Rectal smooth muscle tissue (tissue), 1 donor: ENCODE results near the gene DLG2.

ENCODE experiments used
- H3K27ac ChIP-seq: one replicate; pipeline ENCODE4 v1.7.0; 2013; ENCODE audit warnings: low read depth, low read length, inconsistent platforms
- H3K27me3 ChIP-seq: one replicate; pipeline ENCODE4 v1.7.0; 2013; ENCODE audit warnings: low read length; ENCODE audit not compliant: control insufficient read depth, insufficient read depth
- H3K36me3 ChIP-seq: one replicate; pipeline ENCODE4 v1.7.0; 2013; ENCODE audit warnings: low read length; ENCODE audit not compliant: control insufficient read depth, insufficient read depth
- H3K4me1 ChIP-seq: one replicate; pipeline ENCODE4 v1.7.0; 2013; ENCODE audit warnings: low read length; ENCODE audit not compliant: control insufficient read depth, insufficient read depth
- H3K4me3 ChIP-seq: one replicate; pipeline ENCODE4 v1.7.0; 2013; ENCODE audit warnings: low read length
- H3K9ac ChIP-seq: one replicate; pipeline ENCODE4 v1.7.0; 2013; ENCODE audit warnings: low read length

Gene DLG2

DNA sequence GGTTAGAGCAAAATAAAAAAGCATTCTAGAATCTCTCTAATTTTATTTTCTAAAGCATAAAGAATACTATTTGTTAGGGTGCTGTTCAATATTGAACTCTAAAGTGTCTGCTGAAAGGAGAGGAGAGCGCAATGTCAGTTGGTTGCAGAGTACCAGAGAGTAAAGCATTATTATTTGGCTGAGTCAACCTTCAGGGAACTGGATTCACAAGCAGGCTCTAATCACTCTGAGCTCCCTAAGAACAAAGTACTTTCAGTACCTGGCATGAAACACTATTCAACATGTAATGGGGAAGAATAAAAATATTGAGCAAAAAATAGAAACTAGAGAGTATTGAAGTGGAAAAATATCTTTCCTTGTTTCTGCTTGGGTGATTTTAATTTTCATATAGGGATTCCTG is 1380.0 kb downstream of the DLG2 start:
- no peaks in the 10 kb centered on the region for H3K36me3 ChIP-seq

DNA sequence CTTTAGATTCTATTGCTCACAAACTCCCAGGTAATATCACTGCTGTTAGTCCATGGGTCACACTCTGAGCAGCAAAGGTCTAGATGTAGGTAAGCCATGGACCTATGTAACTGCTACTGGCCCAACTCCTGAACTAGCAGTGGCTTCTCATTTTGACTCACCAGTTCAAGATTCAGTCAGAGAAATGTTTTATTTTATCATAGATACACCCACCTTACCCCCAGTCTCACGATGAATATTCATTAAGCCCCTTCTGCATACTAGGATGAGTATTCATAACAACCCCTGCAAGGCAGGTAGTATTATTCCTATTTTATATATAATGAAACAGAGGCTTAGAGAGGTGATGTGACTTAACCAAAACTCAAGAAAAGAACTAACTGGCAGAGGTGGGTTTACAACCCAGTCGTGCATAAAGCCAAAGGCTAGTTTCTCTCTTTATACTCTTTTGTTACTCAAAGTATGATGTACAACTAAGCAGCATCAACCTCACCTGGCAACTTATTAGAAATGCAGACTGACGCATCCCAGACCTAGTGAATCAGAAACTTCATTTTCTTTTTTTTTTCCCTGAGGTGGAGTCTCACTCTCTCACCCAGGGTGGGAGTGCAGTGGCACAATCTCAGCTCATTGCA is 1383.4 kb downstream of the DLG2 start:
- H3K27ac ChIP-seq: no peak overlapping the region
- H3K36me3 ChIP-seq: no peaks in the 10 kb centered on the region
- H3K9ac ChIP-seq: no peak overlapping the region
- no peaks in the 10 kb centered on the region for H3K4me1 ChIP-seq
- no peak overlapping the region for H3K4me3 ChIP-seq
- H3K27me3 ChIP-seq: no peaks in the 10 kb centered on the region

More for the DNA sequence above, 1380.0 kb downstream of the DLG2 start:
- H3K4me3 ChIP-seq: no peak overlapping the region
- no peaks in the 10 kb centered on the region for H3K4me1 ChIP-seq
- no peaks in the 10 kb centered on the region for H3K27me3 ChIP-seq
- no peak overlapping the region for H3K27ac ChIP-seq
- H3K9ac ChIP-seq: no peak overlapping the region

DNA sequence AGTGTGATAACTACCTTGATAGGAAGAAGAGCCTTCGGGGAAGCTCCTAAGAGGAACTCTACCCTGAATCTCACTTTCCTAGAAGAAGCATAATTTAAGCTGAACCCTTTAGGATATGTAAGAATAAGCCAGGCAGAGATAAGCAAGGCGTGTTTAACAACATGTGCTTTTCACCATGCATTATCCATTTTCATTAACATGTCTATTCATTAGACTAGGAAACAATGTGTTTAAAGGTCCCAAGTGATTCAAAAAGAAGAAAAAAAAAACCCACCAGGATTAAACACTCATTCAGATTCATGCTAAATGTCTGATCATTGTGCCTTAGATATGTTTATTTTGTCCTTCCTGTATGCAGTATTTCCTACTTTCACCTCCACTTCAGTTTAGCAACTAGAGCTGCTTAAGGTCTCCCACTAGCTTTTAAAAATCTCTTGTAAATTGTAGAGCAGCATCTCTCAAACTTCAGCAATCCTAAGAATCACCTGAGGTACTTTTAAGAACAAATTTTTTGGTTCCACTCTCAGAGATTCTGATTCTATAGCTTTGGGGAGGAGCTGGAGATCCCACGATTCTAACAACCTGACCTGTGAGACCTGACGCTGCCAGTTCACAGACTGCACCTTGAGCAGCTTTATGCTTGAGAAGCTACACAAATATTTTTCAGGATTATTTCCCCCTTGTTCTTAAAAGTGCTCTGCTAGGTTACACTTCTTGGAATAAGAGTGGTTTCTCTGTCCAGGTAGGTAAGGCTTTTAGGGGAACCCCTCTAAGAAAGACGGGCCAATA is 1385.6 kb downstream of the DLG2 start:
- no peak overlapping the region for H3K4me3 ChIP-seq
- H3K4me1 ChIP-seq: no peaks in the 10 kb centered on the region
- H3K36me3 ChIP-seq: no peaks in the 10 kb centered on the region
- no peak overlapping the region for H3K27ac ChIP-seq
- H3K9ac ChIP-seq: no peak overlapping the region
- no peaks in the 10 kb centered on the region for H3K27me3 ChIP-seq

DNA sequence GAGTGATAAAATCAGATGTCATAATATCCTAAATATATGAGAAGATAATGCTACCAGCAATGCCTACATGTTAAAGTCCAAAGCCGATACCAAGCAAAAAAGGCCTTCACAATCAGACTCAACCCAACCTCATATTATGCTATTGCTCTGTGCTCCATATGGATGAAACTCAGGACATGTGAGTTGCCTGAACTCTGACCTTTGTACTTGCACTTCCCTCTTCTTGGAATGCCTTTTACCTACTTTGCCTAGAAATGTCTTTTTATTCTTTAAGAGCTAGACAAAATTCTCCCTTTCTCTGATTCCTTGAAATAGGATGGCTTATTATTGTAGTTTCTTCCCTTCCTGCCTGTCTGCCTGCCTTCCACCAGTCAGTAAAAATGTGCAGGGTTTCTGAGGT is 1386.3 kb downstream of the DLG2 start:
- H3K9ac ChIP-seq: no peak overlapping the region
- no peak overlapping the region for H3K27ac ChIP-seq
- H3K4me1 ChIP-seq: no peaks in the 10 kb centered on the region
- H3K36me3 ChIP-seq: no peaks in the 10 kb centered on the region
- no peaks in the 10 kb centered on the region for H3K27me3 ChIP-seq
- no peak overlapping the region for H3K4me3 ChIP-seq

DNA sequence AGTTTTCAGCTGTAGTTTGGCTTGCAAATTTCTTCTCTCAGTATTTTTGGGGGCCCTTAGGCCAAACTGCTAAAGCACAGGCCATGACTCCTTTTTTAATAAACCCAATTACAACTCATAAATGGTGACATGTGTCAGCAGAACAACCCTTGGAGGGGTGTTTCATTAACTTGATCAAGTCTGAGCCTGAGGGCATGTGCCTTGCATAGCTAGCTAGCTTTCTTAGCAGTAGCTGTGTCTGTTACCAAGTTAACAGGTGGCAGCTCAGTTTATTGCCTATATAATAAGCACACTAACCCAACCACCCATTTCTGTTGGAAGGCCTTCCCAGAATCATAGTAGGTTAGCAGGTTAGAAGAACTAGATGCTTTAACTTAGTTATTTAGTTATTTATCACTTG is 1390.7 kb downstream of the DLG2 start:
- no peaks in the 10 kb centered on the region for H3K27me3 ChIP-seq
- H3K9ac ChIP-seq: no peak overlapping the region
- H3K4me3 ChIP-seq: no peak overlapping the region
- H3K4me1 ChIP-seq: no peaks in the 10 kb centered on the region
- H3K36me3 ChIP-seq: no peaks in the 10 kb centered on the region
- no peak overlapping the region for H3K27ac ChIP-seq

DNA sequence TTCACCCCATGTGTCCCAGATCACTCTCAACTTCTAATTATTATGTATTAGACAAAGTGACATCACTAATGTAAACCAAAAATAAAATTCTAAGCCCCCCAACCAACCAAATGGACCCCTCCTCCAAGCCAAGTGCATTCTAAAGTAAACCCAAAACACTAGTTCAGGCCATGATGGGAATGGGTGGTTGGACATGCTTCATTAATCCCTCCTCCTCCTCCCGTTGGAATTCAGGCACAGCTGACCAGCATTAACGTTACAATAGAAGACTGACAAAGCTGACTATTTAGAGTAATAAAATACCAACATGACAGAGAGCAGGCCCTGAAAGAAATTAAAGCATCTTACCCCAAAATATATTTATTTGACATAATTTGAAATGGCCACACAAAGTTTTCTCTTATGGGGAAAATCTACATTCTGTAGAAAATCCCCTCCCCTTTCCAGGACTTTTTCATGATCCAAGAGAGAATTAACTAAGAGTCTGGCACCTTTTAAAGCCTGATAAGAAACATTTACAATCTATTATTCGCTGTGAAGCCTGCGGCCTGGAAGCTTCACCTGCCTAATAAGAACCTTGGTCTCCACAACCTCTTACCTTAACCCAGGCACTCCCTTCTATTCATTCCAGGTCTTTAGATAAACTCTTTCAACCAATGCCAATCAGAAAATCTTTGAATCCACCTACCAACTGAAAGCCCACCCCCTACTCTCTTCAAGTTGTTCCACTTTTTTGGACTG is 1392.5 kb downstream of the DLG2 start:
- no peak overlapping the region for H3K4me3 ChIP-seq
- no peak overlapping the region for H3K27ac ChIP-seq
- H3K4me1 ChIP-seq: no peaks in the 10 kb centered on the region
- no peak overlapping the region for H3K9ac ChIP-seq
- H3K27me3 ChIP-seq: no peaks in the 10 kb centered on the region
- no peaks in the 10 kb centered on the region for H3K36me3 ChIP-seq

DNA sequence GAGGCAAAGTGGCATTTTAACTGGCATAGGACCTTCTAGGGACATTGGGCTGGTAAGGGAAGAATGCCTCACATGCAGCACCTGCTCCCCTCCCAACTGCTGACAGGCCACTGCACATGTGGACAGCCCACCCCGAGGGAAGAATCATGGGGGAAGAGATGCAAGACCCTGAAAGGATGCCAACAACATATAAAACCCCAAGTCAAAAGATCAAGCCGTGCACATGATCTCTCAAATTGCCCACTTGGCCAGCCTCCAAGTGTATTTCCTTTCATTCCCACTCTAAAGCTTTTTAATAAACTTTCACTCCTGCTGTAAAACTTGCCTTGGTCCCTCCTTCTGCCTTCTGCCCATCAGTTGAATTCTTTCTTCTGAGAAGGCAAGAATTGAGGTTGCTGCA is 1393.1 kb downstream of the DLG2 start:
- Histone ChIP-seq H3K4me1 (no peaks in the 10 kb centered on the region), H3K27me3 (no peaks in the 10 kb centered on the region), H3K4me3 (no peak overlapping the region), H3K36me3 (no peaks in the 10 kb centered on the region), H3K27ac (no peak overlapping the region), H3K9ac (no peak overlapping the region)

DNA sequence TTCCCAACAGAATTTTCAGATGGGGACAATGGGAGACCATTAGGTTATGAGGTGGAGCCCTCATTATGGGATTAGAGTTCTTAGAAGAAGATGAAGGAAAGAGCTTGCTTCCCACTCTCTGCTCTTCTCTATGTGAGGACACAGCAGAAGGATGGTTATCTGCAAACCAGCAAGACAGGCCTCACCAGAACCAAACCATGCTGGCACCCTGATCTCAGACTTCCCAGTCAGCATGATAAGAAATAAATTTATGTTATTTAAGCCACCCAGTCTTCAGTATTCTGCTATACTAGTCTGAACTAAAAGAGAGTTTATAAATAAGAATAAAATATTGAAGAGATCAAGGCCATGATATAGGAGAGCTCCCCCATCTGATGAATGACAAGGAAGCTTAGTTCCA is 1394.6 kb downstream of the DLG2 start:
- H3K4me1 ChIP-seq: no peaks in the 10 kb centered on the region
- no peak overlapping the region for H3K27ac ChIP-seq
- H3K27me3 ChIP-seq: no peaks in the 10 kb centered on the region
- H3K4me3 ChIP-seq: no peak overlapping the region
- H3K36me3 ChIP-seq: no peaks in the 10 kb centered on the region
- H3K9ac ChIP-seq: no peak overlapping the region

DNA sequence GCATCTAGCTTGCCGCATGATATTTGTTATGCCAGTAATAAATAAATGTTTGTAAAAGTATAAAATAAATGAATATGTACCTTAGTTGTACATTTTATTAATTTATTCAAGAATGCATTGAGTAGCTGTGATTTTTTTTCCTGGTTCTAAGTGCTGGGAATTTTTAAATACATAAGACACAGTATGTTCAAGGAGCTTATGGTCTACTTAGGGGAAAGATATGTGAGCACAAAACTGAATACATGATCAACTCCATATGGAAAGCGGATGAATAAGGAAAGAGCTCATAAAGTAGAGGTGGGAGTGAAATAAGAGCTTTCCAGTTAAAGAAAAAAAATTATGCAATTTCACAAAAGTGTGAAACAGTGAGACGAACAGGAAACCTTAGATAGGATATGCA is 1396.7 kb downstream of the DLG2 start:
- no peak overlapping the region for H3K27ac ChIP-seq
- no peaks in the 10 kb centered on the region for H3K27me3 ChIP-seq
- no peaks in the 10 kb centered on the region for H3K4me1 ChIP-seq
- no peaks in the 10 kb centered on the region for H3K36me3 ChIP-seq
- H3K4me3 ChIP-seq: no peak overlapping the region
- no peak overlapping the region for H3K9ac ChIP-seq

DNA sequence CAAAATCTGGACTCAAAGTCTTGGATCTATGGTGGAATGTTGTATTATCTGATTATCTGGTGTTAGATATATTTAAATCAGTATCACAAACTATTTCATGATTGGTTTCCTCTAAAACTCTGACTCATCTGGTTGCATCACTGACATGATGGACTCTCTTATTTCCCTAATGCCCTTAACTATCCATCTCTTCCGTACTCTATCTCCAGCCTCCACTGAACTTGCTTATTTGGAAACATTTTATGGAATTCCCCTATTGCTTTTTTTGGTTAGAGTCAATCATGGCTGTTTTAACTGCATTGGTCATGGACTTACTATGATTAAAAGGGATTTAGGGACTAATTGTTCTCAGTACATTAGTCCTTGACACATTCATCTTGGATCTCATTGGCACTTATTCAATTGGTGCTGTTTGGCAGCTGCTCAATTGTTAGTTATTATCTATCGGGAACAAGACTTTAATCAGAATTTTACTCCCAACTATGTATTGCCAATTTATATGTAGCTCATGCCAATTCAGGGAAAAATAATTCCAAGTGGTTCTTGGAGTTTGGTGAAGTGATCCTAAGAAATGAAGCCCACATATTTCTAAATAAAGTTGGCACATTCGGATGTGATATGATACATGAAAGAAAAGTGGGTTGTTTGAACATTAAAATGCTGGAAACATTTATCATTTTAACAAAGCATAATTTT is 1399.0 kb downstream of the DLG2 start:
- Histone ChIP-seq H3K27ac (no peak overlapping the region), H3K9ac (no peak overlapping the region), H3K4me1 (no peaks in the 10 kb centered on the region), H3K27me3 (no peaks in the 10 kb centered on the region), H3K36me3 (no peaks in the 10 kb centered on the region), H3K4me3 (no peak overlapping the region)

DNA sequence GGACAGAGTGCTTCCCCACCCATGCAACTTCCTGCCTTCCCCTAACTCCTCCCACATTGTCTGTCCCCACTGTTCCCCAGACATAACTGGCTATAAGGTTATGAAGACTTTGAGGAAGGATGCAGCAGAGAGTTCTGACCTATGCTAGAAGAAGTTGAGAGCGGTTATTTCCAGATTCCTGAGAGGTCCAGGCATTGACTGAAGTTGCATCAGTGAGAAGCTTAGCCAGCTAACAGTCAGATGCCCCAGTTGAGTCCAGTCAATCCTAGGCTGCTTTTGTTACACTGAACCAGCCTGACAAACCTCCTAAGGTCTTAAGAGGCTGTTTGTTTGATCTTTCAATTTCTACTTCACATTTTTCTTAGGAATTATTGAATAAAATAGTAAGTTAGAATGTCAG is 1403.1 kb downstream of the DLG2 start:
- Histone ChIP-seq H3K4me3 (no peak overlapping the region), H3K4me1 (no peaks in the 10 kb centered on the region), H3K27me3 (no peaks in the 10 kb centered on the region), H3K36me3 (no peaks in the 10 kb centered on the region), H3K27ac (no peak overlapping the region), H3K9ac (no peak overlapping the region)

DNA sequence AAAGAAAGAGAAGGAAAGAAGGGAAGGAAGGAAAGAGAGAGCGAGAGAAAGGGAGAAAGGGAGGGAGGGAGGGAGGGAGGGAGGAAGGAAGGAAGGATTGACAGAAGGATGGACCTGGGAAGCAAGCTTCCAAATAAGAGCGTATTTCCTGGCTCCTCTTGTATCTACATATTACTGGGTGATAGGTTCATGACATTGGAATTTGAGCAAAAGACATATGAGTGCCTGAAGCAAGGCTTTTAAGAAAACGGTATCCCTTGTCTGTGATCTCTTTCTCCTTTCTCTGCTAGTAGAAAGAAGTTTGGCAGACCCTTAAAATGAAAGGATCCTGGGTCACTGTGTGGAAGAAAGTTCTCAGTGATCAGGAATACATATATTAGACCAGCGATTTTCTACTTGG is 1408.8 kb downstream of the DLG2 start:
- H3K27me3 ChIP-seq: no peaks in the 10 kb centered on the region
- H3K4me3 ChIP-seq: no peak overlapping the region
- no peak overlapping the region for H3K27ac ChIP-seq
- H3K36me3 ChIP-seq: no peaks in the 10 kb centered on the region
- H3K4me1 ChIP-seq: no peaks in the 10 kb centered on the region
- H3K9ac ChIP-seq: no peak overlapping the region
